HG02642 (cell line): ENCODE measurements around the gene APELA.

Source experiments
- ATAC-seq: cut with Tn5 transposase; IDR thresholded peaks from one replicate; pipeline ENCODE4 v1.9.1; 2021; ENCODE audit warnings: mild to moderate bottlenecking; ENCODE audit not compliant: unreplicated experiment, poor library complexity

APELA gene, protein sequence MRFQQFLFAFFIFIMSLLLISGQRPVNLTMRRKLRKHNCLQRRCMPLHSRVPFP

DNA sequence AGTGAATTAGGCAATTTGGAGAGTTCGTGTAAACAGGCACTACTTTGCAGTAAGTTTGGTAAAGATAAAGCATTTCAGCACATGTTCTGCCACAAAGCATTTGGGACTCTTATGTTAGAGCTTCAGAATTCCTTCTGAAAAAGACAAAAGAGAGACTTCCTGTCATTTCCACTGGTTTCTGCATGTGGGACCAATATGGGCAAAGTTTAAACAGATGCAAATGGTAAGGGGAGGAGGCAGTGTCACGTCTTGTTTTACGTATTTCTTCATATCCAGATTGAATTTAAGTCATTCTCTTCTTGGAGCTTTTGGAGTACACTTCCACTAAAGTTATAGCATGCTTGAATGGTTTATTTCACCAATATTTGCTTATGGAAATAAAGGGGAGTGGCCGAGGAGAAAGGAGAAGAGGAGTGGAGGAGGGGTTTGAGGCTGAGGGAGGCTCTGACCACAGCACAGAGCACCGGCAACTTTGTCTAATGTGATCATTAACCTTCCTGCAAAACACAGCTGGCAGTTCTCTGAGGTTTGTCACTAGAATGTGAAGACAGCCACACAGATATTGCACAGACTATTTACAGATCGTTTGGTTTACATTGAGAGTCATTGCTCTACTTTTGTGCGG is at the start of gene APELA:
Gene APELA, plus strand, starts transcription at position 479 of the 625 bp plus-strand sequence. CDS start 154 bp downstream, outside the sequence.
- peak; percentile 100 for ATAC-seq

DNA sequence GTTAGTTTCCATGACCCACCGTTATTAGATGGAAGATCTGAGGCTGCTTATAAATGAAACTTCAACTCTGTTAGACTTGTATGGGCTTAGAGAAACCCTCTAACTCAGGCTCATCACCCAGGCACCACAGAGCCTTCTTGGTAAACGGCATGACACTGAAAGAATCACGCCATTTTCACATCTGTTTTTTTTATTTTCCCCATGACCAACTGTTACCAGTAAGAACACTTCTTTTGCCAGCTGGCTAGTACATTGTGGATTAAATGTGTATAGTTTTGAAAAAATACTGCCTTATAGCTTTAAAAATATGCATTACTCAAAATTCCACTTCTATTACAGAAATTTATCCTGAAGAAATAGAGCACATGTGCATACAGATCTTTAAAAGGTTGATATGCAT is 48.0 kb upstream of the APELA start:
- no peak for ATAC-seq

DNA sequence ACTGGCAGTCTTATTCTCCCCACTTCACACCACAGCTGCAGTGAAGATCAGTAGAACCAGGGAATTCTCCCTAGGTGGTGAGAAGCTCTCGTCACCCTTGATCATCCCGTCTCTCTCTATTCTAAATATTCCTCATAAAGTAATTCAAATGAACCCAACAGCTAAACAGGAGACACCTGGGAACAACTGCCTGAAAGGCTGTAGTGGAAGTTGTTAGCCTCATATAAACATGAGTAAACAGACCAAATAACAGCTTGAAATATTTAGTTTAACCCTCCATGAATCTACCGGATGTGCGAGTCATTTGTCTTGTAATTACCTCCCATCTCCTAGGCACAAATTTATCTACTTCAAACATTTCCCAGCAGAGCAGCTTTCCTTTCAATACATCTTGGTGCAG is 30.4 kb upstream of the APELA start:
- ATAC-seq = no peak

DNA sequence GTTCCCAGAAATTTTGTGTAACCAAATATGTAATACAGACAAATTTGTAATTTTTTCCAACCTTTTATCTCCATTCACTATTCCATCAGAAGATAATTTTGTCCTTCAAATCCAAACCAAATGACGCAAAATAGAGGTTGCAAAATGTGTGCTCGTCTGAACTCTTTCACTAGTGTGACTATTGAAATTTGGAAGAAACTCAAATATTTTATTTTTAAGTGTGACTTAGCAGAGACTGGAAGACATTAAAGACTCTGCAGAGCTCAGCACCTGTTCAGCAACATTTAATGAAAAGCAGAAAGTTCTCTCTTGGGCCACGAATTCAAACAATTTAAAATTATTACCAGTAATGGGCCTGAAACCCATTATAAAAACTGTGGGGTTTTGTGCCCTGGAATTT is 30.0 kb upstream of the APELA start:
- no peak for ATAC-seq

DNA sequence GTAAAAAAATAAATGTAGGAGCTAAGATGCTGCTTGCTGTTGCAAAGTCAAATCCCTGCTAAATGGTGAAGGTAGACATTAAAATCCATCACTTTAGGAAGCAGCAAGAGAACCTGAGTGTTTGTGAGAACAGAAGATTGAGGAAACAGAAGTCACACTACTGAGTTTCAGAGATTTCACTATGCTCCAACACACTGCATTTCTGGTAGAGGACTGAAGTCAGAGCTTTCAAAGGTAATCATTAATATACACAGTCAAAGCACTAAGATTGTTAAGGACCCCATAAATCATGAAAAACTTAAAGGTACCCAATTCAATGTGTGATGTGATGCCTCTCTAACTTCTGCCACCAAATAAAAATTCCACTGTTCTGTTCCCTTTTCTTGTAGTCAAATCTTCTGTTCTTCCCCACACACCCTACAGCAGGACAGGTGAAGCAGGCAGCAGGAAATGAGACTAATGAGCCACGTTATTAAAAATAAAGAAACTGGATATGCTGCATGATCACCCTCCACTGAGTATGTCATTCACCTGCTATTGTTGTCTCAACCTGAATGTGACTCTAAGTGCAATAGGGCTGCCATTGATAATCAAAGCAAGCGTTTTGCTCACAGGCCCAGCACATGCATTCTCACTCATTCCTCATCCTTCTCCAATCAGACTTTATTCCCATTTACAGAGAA is 28.9 kb upstream of the APELA start:
- ATAC-seq = peak; percentile 74

DNA sequence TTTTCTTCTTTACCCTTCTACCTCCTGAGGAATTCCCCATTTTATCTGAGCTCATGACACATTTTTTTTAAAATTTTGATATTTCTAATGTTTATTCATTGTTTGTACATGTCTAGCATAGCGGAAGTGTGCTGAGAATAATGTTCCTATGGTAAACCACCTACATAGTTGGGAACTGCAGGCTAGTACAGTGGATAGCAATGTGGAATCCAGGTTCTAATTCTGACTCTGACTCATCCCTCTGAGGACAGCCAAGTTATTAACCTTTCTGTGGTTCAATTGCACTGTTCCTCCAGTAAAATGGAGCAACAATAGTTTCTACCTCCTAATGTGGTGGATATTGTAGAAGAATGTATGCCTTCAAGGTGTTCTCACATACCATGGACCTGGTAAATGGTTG is 20.6 kb upstream of the APELA start:
- ATAC-seq = no peak

DNA sequence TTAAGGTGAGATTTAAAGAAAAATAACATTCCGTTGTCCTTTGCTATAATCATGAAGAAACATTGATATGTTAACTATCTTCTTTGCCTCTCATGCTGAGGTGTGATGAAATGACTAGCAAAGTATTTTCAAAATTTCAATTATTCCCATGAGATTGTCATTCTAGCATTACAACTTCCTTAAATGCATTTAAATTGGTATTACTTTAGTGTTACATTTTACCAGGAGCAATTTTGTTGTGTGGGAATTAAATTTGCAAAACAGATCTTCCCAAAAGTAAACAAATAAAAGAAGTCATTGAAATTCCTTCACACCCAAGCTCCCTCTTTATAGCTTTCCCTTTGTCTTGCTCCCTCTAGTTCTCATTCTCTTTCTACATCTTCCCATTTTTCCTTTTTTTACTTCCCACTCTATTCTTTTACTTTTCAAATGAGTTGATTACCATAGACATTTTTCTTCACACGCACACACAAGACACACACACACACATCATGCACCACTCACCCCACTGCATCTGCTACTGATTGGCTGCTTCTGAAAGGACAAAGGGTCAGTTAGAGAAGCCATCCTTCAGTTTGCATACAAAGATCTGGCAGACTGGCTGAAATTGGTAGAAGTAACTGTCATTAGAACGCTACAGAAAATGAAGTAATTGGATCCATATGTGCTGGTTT is 10.0 kb upstream of the APELA start:
- ATAC-seq = no peak

DNA sequence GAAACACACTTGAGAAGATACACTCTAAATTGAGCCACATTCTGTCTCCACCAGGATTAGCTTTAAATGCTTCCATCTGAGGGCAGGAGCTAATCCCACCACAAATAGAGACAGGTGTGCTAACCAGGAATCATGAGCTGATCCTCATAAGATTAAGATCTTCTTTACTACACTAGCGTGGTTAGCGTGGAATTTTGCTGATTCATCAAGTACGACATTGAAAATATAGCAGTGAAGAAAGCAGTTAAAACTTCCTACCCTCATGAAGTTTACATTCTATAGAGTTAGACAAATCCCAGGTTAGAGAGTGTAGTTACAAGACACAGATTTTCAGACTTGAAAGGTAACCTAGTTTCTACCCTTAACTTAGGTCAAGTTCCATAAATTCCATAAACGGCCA is 5.3 kb upstream of the APELA start:
- ATAC-seq = no peak

DNA sequence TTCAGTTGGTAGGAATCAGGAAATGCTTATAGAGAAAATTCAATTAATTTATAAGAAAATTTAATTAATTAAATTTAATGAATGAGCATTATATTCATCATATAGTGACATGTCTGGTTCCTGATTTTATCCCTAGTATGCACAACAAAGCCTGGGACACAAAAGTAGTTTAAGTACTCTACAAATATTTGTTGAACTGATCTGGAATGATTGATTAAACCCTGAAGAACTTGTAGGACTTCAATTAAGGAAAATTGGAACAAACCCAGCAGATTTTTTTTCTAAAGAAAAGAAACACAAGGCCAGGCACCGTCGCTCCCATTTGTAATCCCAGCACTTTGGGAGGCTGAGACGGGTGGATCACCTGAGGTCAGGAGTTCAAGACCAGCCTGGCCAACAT is 4.5 kb upstream of the APELA start:
- ATAC-seq = no peak

DNA sequence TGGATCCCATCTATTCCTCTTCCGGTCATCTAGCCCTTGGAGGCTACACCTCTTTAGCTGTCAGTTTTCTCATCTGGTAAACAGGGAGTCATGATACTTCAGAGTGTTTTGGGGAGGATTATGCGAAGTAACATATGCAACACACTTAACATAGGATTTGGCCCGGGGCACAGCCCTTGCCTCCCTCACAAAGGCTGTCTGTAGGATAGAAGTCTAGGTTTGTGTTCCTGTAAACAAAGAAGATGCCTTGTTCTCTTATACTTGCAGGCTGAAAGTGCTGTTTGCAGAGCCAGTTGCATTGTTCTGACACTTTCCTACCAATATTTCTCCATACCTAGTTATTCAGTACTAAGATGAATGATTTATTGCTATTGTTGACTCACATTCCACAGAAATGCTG is 2.2 kb upstream of the APELA start:
- ATAC-seq = no peak

DNA sequence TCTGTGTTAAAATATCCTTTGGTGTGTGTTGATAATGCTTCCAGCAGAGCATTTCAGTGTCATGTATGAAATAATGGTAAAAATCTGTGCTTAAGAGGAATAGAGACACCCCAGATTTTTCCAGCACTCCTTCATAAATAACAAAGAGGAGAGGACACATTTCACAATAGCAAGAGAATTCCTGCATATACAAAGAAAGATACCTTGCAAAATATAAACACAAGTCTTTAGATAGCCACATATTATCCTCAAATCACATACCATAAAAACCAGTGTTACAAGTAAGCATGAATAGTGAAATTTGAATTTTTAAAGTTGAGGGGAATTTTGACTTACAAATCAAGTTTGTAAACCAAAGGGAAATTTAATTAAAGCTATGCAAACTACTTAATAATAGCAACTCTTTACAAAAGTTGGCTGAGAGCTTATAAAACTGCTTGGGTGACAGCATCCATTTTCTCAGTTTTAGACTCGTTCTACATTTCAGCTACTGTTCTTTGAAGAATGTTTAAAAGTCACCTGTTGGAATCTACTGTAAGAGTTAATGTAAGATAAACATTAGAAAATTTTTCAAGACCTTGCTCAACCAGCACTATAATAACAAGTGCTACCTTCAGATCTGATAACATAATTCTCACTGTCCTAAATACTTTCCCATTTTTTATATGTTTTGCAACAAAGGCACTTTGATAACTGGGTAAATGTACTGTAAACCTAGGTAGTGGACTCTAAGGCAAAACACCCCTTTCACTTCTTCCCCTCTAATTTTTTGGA is 3.7 kb downstream of the APELA start:
- ATAC-seq = no peak

DNA sequence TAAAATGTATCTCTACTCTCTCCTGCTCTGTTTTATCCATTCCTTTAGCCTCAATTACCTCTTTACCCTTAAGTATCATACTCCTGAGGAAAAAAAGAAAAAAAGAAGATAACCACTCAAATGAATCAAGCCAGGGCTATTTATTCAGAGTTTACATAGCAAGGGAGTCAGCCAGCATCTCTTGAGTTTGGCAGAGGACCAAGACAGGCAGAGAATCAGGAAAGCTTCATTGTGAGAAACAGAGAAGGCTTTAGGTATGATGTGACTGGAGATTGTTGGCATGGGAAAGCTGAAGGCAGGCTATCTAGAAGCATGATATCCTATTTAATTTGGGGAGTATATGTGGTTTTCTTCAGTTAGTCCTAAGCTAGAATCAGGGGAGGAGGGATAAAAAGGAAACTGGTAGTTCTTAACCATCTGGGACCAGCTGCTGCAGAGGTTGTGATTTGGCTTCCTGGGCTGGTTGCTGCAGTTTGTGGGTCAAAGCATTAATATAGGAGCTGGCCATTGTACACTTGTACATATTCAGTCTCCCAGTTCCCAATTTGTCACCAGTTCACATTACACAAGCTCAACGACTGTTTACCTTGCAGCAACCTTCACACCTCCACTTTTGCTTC is 11.2 kb downstream of the APELA start:
- peak; percentile 38 for ATAC-seq

DNA sequence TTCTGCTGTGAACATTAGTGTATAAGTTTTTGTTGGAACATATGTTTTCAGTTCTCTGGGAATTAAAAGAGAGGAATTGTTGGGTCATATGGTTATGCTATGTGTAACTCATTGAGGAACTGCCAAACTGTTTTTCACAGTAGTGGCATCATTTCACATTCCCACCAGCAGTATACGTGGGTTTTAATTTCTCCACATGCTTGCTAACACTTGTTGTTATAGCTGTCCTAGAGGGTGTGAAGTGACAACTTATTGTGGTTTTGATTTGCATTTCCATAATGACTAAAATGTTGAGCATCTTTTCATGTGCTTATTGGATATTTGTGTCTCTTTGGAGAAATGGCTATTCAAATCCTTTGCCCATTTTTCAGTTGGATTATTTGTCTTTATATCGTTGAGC is 13.7 kb downstream of the APELA start:
- no peak for ATAC-seq

DNA sequence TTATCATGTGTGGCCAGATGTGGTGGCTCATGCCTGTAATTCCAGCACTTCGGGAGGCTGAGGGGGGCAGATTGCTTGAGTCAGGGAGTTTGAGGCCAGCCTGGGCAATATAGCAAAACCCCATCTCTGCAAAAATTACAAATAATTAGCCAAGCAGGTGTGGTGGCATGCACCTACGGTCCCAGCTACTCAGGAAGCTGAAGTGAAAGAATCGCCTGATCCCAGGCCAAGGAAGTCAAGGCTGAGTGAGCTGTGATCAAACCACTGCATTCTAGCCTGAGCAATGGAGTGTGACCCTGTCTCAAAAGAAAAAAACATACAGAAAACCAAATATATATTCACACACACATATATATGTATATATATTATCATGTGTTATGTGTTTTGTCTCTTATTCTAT is 15.0 kb downstream of the APELA start:
- peak; percentile 82 for ATAC-seq

DNA sequence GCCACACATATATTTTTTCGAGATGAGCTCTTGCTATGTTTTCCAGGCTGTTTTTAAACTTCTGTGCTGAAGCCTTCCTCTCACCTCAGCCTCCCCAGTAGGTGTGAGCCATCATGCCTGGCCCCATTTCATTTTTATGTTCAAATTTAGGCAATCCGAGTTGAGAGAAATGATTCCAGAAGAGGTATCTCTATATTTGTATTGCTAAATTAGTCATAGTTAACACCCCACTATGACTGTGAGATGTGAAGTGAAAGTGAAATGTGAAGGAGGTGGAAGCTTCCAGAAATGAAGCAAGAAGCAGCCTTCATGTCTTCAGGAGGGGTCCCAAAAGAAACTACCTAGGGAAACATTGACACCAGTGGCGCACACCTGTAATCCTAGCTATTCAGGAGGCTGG is 17.7 kb downstream of the APELA start:
- peak; percentile 70 for ATAC-seq

DNA sequence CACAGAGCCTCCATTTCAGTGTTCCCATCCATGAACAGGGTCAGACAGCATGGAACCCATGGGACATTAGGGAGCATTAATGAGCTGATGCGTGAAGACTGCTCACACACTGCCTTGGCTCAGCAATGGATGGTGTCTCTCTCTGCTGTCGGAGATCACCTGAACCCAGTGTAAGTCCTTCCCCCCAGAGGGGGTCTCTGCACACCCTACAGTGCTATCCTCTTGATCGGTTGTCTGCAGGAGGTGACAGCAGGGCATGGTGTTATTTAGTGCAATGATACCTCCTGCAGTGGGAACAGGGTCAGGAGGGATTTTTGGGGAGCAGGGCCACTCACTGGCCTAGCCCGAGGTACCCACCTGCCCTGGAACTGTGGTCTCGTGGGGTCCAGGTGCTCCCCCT is 25.6 kb downstream of the APELA start:
- ATAC-seq = no peak

DNA sequence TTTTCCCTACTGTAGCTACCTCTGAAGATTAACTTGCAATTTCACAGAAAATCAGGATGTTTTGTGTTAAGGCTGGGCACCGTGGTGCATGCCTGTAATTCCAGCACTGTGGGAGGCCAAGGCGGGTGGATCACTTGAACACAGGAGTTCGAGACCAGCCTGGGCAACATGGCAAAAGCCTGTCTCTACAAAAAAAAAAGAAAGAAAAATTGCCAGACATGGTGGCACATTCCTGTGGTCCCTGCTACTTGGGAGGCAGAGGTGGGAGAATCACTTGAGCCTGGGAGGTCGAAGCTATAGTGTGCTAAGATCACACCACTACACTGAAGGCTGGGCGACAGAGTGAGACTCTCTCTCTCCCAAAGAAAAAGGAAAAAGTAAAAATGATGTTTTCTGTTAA is 27.4 kb downstream of the APELA start:
- ATAC-seq = no peak

DNA sequence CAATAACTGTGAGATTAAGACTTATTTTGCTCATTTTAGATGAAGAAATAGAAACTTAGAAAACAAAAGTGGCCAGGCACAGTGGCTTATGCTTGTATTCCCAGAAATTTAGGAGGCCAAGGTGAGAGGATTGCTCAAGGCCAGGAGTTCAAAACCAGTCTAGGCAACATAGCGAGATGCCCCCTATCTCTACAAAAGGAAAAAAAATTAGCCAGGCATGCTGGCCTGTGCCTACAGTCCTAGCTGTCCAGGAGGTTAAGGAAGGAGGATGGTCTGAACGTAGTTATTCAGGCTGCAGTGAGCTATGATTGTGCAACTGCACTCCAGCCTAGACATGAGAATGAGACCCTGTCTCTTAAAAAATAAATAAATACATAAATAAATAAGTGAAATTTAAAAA is 28.0 kb downstream of the APELA start:
- no peak for ATAC-seq

DNA sequence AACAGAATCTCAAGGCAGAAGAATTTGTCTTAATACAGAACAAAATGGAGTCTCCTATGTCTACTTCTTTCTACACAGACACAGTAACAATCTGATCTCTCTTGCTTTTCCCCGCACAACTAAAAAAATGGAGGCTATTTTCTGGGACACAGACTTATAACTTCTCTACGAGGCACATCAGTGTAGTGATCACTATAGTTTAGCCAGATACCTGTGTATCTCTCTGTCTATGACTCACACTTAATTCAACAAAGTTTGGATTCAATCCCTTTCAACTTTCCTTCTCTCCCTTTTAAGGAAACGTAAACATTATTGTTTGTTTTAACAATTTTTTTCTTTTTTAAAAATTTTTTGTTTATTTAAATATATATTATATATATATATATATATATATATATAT is 29.4 kb downstream of the APELA start:
- no peak for ATAC-seq

DNA sequence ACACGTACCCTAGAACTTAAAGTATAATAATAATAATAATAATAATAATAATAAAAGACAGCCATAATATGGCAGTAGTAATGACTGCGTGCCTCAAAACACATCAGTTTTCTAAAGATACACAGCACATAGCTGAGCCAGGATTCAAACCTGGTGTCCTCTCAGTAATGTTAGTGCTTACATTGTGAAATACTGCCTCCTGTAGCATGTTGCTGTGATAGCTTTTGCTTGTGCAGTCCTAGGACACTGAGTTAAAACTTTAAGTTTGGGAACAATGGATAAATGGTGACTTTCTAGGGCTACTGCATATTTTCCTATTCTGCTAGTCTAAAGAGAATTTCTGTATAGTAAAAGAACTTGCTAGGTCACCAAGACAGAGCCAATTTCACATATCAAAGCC is 36.5 kb downstream of the APELA start:
- peak; percentile 74 for ATAC-seq
